Body of pancreas (tissue), 4 donors: Measurements from ENCODE around the gene MRAP.

Experiments
- CTCF ChIP-seq, 7 experiments: fragments of 450-650 bp in 4 of 7; fragments of 200-600 bp in 3 of 7; sonication (generic) in 3 of 7; IDR thresholded peaks; one replicate each; pipeline ENCODE4 v1.5.1; 2016 to 2019; ENCODE audit warnings: antibody characterized with exemption in 7 of 7
- POLR2A ChIP-seq, 3 donors: fragments of 450-650 bp; IDR thresholded peaks; one replicate each; pipeline ENCODE4 v1.6.1; 2016; ENCODE audit warnings: antibody characterized with exemption in 3 of 3, mild to moderate bottlenecking in 2 of 3

DNA sequence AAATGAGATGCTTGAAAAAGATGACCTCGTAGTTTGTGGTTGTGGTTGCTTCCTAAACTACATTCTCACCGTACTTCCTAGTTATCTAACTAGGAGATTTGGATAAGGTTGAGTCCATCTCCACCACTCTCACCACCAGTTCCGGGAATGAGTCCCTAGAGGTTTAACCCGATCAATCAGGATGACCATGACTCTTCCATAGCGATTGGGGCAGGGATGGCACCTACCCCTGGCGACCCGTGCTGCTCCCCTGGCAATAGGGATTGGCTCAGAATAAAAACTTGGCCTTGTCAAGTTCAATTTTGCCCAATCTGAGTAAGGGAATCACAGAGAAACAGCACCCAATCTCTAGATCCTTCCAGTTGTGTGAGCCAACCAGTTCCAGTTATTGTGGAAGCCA lies 17.1 kb upstream of the MRAP start:
- TF ChIP-seq POLR2A (IDR thresholded peaks at IDR 0.05) = no peak
- no peak for TF ChIP-seq CTCF (IDR thresholded peaks at IDR 0.05)
